NCI-H1417 (cell line): ENCODE measurements around the gene PLD3.

ENCODE experiments used
- DNase-seq, 3 experiments: peaks; one replicate each; lab custom pipeline; 2025; lab: John Stamatoyannopoulos, UW

Gene PLD3

DNA sequence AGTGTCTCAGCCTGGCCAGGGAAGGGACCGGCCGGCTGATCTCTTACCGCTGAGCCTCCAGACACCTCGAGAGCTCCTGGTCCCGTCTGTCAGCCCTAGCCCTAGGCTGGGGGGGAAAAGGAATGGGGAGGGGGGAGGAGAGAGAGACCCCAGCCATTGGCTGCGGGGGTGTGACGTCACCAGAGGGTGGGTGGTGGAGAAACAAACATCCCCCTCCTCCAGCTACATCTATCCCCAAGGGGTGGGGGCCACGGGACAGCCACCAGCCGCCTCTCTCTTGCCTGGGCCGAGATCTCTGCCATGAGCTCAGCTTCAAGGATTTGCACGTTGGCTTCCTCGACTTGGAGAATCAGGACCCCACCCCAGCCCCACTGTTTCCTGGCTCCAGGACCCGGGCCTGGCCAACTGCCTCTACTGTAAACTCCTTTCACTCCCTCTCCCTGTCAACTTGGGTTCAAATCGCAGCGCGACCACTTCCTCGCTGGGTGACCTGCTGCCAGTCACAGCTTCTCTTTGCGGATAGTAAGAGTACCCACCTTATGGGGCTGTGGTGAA is 64.9 kb downstream of the PLD3 start, which contains the start of gene PRX:
Gene PRX, minus strand, starts transcription at position 88 of the 555 bp plus-strand sequence. CDS start 5,446 bp downstream, outside the sequence.
- no peak for DNase-seq

DNA sequence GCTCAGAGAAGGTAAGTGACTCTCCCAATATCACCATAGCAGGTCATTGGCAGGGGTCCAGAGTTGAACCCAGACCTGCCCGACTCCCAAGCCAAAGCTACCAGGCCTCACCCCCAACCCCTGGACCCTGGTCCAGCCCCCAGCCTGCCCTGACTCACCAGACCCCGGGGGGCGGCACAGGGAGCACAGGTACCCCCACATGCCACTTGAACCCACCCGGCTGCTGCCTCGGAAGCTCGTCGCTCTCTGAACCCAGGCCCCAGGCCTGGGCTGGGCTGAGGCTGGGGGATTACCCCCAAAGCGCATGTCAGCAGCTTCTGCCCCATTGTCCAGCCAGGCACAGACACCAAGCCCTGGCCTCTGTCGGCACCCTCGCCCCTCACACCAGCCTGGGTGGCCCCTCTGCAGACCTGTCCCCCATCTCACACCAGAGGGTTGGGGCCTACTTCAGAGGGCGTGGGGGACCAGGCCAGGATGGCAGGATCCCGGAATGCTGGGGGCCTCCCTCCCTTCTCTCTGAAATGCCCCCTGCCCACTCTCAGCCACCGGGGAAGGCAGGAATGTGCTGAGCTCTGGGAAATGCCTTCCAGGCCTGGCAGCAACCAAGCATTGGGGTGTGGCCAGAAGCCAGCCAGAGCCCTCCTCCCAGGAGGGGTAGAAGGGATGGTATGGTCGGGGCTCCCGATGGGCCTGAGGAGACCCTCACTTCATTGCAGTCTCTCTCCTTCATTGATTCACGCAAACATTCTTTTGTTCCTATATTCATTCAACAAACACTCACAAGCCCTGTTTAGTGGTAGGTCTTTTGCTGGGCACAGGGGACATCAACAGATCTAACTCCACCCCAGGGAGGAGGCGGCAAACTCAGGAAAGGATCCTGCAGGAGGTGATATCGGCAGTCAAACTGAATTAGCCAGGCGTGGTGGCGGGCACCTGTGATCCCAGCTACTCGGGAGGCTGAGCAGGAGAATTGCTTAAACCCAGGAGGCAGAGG is 66.3 kb downstream of the PLD3 start:
- no peak for DNase-seq

- no peak for DNase-seq
These were observed 67.3 kb downstream of the PLD3 start for GRCh38 chr19:40415768-40416167.

GRCh38 chr19:40416918-40417642 is 68.6 kb downstream of the PLD3 start:
- DNase-seq, result no peak

- DNase-seq, result no peak
These were observed 69.1 kb downstream of the PLD3 start for GRCh38 chr19:40417643-40417981.

GRCh38 chr19:40418040-40418439 is 69.5 kb downstream of the PLD3 start:
- DNase-seq, result no peak

- DNase-seq, result no peak
These were observed 70.6 kb downstream of the PLD3 start for GRCh38 chr19:40419066-40419612.

GRCh38 chr19:40419780-40420179 is 71.3 kb downstream of the PLD3 start:
- DNase-seq, result no peak

GRCh38 chr19:40420451-40420765 is 71.9 kb downstream of the PLD3 start:
- DNase-seq, result no peak

DNA sequence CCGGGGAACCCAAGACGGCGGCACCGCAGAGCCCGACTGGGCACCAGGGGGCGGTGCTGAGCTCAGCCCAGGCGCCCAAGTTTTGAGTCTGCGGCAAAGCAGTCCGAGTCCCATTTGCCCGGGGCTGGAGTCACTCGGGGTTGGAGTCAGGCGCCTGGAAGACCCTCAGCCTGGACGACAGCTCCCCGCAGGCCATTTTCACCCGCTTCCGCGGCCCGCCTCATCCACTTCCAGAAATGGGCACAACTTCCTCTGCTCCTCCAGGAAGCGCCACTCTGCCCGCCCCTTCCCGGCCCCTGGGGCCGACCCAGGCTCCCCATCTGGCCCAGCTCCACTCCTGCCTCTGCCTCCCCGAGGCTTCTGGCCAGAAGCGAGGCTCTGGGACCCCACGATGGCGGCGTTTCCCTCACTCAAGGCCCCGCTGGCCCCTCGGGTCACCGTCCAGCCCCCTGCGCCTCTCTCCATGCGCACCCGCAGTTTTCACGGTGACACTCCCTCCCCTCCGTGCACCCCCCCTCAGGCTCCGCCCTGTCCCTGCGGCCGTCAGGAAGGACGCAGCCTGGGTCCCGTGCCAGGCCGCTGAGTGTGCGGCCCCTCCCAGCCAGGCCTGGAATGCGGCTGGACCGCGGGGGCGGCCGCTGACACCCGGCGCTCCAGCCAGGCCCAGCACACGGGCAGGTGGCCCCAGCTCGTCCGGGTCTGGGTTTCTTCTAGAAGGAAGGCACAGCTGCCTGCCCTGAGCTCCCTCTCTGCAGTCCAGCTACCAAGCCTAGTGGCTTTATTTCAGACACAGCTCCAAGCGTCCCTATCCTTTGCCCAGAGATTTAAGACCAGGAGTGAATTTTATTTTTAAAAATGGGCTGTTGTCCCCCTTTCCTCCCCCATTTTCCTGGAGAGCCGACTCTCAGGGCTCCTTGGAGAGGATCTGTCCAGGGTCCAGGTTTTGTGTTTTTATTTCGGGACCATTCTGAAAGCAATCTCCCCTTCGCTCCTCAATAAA is 72.6 kb downstream of the PLD3 start:
- peak; percentile 78 to 84 (median 84) for DNase-seq

DNA sequence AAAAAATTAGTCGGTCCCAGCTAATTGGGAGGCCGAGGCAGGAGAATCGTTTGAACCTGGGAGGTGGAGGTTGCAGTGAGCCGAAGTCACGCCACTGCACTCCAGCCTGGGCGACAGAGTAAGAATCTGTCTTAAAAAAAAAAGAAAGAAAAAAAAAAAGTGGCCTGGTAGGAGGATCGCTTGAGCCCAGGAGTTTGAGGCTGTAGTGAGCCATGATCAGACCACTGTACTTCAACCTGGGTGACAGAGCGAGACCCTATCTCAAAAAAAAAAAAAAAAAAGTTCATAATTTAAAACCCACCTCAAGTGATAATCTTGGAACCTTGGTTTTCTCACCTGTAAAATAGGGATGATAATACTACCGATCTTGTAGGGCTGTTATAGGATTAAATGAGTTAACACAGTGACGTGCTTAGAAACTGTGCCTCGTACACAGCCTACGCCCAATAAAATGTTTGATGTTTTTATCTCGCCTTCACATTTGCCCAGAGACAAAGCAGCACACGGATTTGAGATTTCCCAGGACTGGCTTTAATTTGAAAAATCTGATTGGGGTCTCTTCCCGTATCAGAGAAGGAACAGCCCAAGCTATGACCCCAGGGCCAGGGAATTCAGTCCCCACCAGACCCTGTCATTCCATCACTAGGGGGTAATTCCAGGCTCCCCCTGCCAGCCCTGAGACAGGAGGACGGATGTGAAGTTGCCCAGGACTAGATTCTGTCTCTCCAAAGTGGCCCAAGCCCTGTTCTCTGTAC is 73.7 kb downstream of the PLD3 start:
- DNase-seq, result no peak

DNA sequence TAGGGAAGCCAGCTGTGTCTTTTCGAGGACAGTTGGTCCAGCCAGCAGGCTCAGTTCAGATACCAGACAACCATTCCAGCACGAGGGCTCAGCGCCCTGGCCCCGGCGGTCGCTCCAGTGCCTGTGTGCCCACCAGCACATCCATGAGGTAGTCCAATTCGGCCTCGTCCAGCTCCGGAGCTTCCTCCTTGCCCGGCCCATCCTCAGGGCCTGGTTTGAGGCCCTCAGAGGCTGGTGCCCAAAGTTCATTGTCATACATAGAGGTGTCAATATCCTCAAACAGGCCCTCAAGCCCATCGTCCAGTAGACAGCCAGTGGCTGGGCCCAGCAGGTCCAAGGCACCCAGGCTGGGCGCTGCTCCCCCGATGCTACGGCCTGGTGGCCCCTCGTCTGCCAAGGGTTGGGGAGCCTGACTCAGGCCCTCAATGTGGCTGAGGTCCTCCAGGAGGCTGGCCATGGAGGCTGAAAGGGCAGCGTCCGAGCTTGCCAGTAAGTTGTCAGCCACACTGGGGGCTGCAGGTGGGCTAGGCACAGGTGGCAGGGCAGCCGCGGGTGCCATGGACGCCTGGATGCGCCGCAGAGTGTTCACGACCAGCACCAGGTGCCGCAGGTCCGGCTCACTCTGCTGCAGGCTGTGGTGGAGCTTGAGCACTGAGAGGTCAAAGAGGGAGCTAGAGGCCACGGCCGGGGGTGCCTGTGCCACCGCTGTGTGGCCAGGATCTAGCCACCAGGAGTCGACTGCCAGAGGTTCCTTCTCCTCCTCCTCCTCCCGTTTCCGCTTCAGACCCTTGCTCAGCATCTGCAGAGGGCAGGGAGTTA is 74.5 kb downstream of the PLD3 start:
- DNase-seq, result no peak

GRCh38 chr19:40423938-40424337 is 75.4 kb downstream of the PLD3 start:
- DNase-seq, result no peak

GRCh38 chr19:40424637-40425449 is 76.3 kb downstream of the PLD3 start:
- DNase-seq, result peak in 1 of 3 experiments; percentile 39

DNA sequence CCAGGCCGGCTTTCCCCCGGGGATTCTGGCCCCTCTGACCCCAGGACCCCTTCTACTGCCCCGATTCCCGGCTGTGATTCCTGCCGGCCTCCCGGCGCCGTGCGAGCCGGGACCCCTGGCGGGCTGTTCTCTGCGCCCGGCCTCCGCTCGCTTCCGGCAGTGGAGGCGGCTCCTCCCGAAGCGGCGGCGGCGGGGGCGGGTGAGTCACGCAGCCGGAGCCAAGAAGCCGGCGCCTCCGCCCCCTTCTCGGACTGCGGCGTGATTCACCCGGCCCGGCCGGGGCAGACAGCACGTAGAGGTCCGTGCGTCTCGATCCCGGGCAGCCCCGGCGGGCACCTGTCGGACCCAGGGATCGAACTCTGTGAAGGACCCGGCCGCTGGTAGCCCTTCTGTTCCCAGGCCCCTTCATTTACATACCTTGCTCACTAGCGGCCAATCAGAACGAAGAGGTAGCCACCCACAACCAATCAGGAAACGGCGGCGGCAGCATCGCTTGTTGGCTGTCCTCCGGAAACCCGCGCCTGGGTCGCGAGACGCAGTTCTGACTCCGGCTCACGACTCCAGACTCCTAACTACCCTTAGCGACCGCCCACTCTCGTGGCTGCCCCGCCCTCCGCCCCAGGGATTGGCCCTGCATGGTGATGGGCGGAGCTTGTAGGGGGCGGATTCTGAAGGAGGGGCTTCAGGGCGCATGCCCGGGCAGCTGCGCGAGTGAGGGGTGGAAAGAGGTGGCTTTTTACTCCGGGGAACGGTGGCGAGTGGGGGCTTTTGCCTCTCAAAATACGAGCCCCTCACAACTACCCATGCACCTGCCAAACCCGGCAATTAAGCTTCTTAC is 77.2 kb downstream of the PLD3 start, which contains the start of gene SERTAD1:
Gene SERTAD1, minus strand, starts transcription at position 543 of the 838 bp plus-strand sequence. CDS start 2,446 bp downstream, outside the sequence.
- peak; percentile 98 to 99 (median 99) for DNase-seq
